ENCODE results near the gene ADAP1.

- TF ChIP-seq CTCF (IDR thresholded peaks at IDR 0.05 in 2 of 3, conservative IDR thresholded peaks at IDR 0.05 in 1 of 3; ENCODE audit: borderline replicate concordance in 1 of 3, insufficient read depth in 1 of 3, low read depth in 2 of 3, low read length in 2 of 3) (no peak), EGR1 (IDR thresholded peaks at IDR 0.05; ENCODE audit: low read depth) (no peak), JUND (IDR thresholded peaks at IDR 0.05) (no peak), POLR2AphosphoS5 (IDR thresholded peaks at IDR 0.05; ENCODE audit: low read depth, low read length) (no peak)
These were observed 74.0 kb downstream of the ADAP1 start for GRCh38 chr7:880450-880849.
